SH-SY5Y (cell line): Measurements from ENCODE around the gene RAD9A.

ENCODE experiments used
- GATA2 ChIP-seq: IDR thresholded peaks from 2 replicates; pipeline ENCODE4 v1.6.1; 2011; ENCODE audit warnings: mild to moderate bottlenecking, low read depth, low read length
- GATA3 ChIP-seq: IDR thresholded peaks from 2 replicates; pipeline ENCODE4 v1.6.1; 2011; ENCODE audit warnings: low read depth, mild to moderate bottlenecking, low read length, moderate library complexity

GRCh38 chr11:67353317-67354074 is 38.3 kb upstream of the RAD9A start, which contains the start of gene POLD4:
- TF ChIP-seq GATA2 (no peak), GATA3 (no peak)
